HG03159 (cell line): Measurements from ENCODE around the gene ATP2B2.

Source experiments
- ATAC-seq: cut with Tn5 transposase; IDR thresholded peaks from one replicate; pipeline ENCODE4 v1.9.1; 2021; ENCODE audit warnings: mild to moderate bottlenecking, moderate library complexity; ENCODE audit not compliant: unreplicated experiment

The ATP2B2 gene

GRCh38 chr3:10371167-10371566, 134.2 kb downstream of the ATP2B2 start:
- no peak for ATAC-seq

GRCh38 chr3:10370429-10370828, 135.0 kb downstream of the ATP2B2 start:
- ATAC-seq: no peak

GRCh38 chr3:10368512-10368911, 136.9 kb downstream of the ATP2B2 start:
- no peak for ATAC-seq

- no peak for ATAC-seq
Measured at GRCh38 chr3:10367506-10367905, 137.9 kb downstream of the ATP2B2 start.

- ATAC-seq: no peak
Measured at GRCh38 chr3:10366651-10367101, 138.7 kb downstream of the ATP2B2 start.

GRCh38 chr3:10365791-10366190, 139.6 kb downstream of the ATP2B2 start:
- no peak for ATAC-seq

- no peak for ATAC-seq
Measured at GRCh38 chr3:10365316-10365715, 140.1 kb downstream of the ATP2B2 start.

GRCh38 chr3:10364806-10365205, 140.6 kb downstream of the ATP2B2 start:
- ATAC-seq: no peak

GRCh38 chr3:10363935-10364334, 141.5 kb downstream of the ATP2B2 start:
- no peak for ATAC-seq

- no peak for ATAC-seq
Measured at GRCh38 chr3:10361375-10361774, 144.0 kb downstream of the ATP2B2 start.

GRCh38 chr3:10360478-10360877, 144.9 kb downstream of the ATP2B2 start:
- ATAC-seq: no peak

- no peak for ATAC-seq
Measured at GRCh38 chr3:10359761-10360161, 145.6 kb downstream of the ATP2B2 start.

GRCh38 chr3:10358309-10358980, 146.9 kb downstream of the ATP2B2 start:
- ATAC-seq: no peak

GRCh38 chr3:10357592-10358308, 147.6 kb downstream of the ATP2B2 start:
- ATAC-seq: no peak

GRCh38 chr3:10357095-10357494, 148.3 kb downstream of the ATP2B2 start:
- ATAC-seq: no peak

- no peak for ATAC-seq
Measured at GRCh38 chr3:10356461-10356981, 148.9 kb downstream of the ATP2B2 start.

- no peak for ATAC-seq
Measured at GRCh38 chr3:10354361-10355015, 150.9 kb downstream of the ATP2B2 start.

GRCh38 chr3:10353661-10354360, 151.6 kb downstream of the ATP2B2 start:
- no peak for ATAC-seq

- no peak for ATAC-seq
Measured at GRCh38 chr3:10353160-10353559, 152.2 kb downstream of the ATP2B2 start.

- ATAC-seq: no peak
Measured at GRCh38 chr3:10352146-10352911, 153.1 kb downstream of the ATP2B2 start.
